ENCODE data around the gene RASSF1. TPM values are rescaled to one million over a fixed set of nuclear protein-coding genes. Genes with fewer than 3 reads are reported as not detected.

RASSF1 gene
- total and polyA plus RNA-seq, 2 of the 13 experiments (the other 11 are each of a cell fraction or from before 2014, with no cell fraction given): 10.2 to 27.5 TPM

- no peak for TF ChIP-seq CEBPB (IDR thresholded peaks at IDR 0.05; ENCODE audit: borderline replicate concordance, low read depth, low read length)
- TF ChIP-seq ZNF891 (CRISPR knock-in tag; IDR thresholded peaks at IDR 0.05): peak; percentile 92; the same call in 1 of the 2 replicates
- TF ChIP-seq CCDC6 (CRISPR knock-in tag; IDR thresholded peaks at IDR 0.05): no peak
- TF ChIP-seq THAP7 (CRISPR knock-in tag; IDR thresholded peaks at IDR 0.05): peak; percentile 52; the same call in 1 of the 2 replicates
- no peak for TF ChIP-seq GTF2F1 (IDR thresholded peaks at IDR 0.05; ENCODE audit: low read length)
- no peak for TF ChIP-seq JUND (CRISPR knock-in tag; IDR thresholded peaks at IDR 0.05)
- no peak for TF ChIP-seq POLR2AphosphoS2 (IDR thresholded peaks at IDR 0.05; ENCODE audit: low read depth, low read length)
- TF ChIP-seq RORA (CRISPR knock-in tag; IDR thresholded peaks at IDR 0.05): no peak
- peak; percentile 71; the same call in 1 of the 2 replicates for TF ChIP-seq MED1 (CRISPR knock-in tag; IDR thresholded peaks at IDR 0.05)
- TF ChIP-seq, protein P1, sequence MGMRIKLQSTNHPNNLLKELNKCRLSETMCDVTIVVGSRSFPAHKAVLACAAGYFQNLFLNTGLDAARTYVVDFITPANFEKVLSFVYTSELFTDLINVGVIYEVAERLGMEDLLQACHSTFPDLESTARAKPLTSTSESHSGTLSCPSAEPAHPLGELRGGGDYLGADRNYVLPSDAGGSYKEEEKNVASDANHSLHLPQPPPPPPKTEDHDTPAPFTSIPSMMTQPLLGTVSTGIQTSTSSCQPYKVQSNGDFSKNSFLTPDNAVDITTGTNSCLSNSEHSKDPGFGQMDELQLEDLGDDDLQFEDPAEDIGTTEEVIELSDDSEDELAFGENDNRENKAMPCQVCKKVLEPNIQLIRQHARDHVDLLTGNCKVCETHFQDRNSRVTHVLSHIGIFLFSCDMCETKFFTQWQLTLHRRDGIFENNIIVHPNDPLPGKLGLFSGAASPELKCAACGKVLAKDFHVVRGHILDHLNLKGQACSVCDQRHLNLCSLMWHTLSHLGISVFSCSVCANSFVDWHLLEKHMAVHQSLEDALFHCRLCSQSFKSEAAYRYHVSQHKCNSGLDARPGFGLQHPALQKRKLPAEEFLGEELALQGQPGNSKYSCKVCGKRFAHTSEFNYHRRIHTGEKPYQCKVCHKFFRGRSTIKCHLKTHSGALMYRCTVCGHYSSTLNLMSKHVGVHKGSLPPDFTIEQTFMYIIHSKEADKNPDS (CRISPR knock-in tag; IDR thresholded peaks at IDR 0.05): no peak; the same call in 1 of the 2 replicates
- TF ChIP-seq IKZF4 (CRISPR knock-in tag; IDR thresholded peaks at IDR 0.05; ENCODE audit: borderline replicate concordance, low read depth, not compliant biosample characterization): peak; percentile 96
- peak; percentile 49; the same call in 1 of the 2 replicates for TF ChIP-seq ZNF746 (CRISPR knock-in tag; IDR thresholded peaks at IDR 0.05)
- TF ChIP-seq CAMTA2 (CRISPR knock-in tag; IDR thresholded peaks at IDR 0.05; ENCODE audit: borderline replicate concordance): peak; percentile 55; the same call in 1 of the 2 replicates
- peak; percentile 18 for TF ChIP-seq TEAD3 (CRISPR knock-in tag; optimal IDR thresholded peaks at IDR 0.05; ENCODE audit: borderline replicate concordance)
- TF ChIP-seq NFIB (CRISPR knock-in tag; IDR thresholded peaks at IDR 0.05; ENCODE audit: borderline replicate concordance): no peak
- TF ChIP-seq TMF1 (CRISPR knock-in tag; IDR thresholded peaks at IDR 0.05; ENCODE audit: low read depth): peak; percentile 90; the same call in 1 of the 2 replicates
- TF ChIP-seq PHF8 (CRISPR knock-in tag; IDR thresholded peaks at IDR 0.05): peak; percentile 92
- TF ChIP-seq ARID3A (IDR thresholded peaks at IDR 0.05; ENCODE audit: low read depth, low read length): no peak
- TF ChIP-seq, protein P2, sequence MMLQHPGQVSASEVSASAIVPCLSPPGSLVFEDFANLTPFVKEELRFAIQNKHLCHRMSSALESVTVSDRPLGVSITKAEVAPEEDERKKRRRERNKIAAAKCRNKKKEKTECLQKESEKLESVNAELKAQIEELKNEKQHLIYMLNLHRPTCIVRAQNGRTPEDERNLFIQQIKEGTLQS (CRISPR knock-in tag; IDR thresholded peaks at IDR 0.05): peak; percentile 60; the same call in 1 of the 2 replicates
- no peak for TF ChIP-seq MAFK (conservative IDR thresholded peaks at IDR 0.05 in 1 of 2, IDR thresholded peaks at IDR 0.05 in 1 of 2; ENCODE audit: low read length in 2 of 2)
- no peak for TF ChIP-seq SNRNP70 (IDR thresholded peaks at IDR 0.05; ENCODE audit: low read depth, low read length)
- TF ChIP-seq SAP130 (CRISPR knock-in tag; IDR thresholded peaks at IDR 0.05; ENCODE audit: low read depth): peak; percentile 96
- TF ChIP-seq ZNF564 (CRISPR knock-in tag; IDR thresholded peaks at IDR 0.05): peak; percentile 90
- TF ChIP-seq KMT2B (CRISPR knock-in tag; IDR thresholded peaks at IDR 0.05): peak; percentile 91
- peak; percentile 55; the same call in 1 of the 2 replicates for TF ChIP-seq ZNF598 (CRISPR knock-in tag; IDR thresholded peaks at IDR 0.05; ENCODE audit: borderline replicate concordance)
- peak; percentile 58; the same call in 2 of the 3 replicates for TF ChIP-seq MXI1 (IDR thresholded peaks at IDR 0.05; ENCODE audit: borderline replicate concordance, low read depth, low read length)
Measured at GRCh38 chr3:50350527-50351322, 10.1 kb upstream of the RASSF1 start, which contains the start of the genes CYB561D2 and NPRL2 (continued).
